HepG2 (cell line): Measurements from ENCODE around the gene SNX22. TPM values are rescaled to one million over a fixed set of nuclear protein-coding genes. Genes with fewer than 3 reads are reported as not detected.

Source experiments
- ARID2 ChIP-seq: sonication (generic); formaldehyde crosslinking; IDR thresholded peaks from 2 replicates; pipeline ENCODE4 v1.8.1; 2022; ENCODE audit warnings: mild to moderate bottlenecking, missing genetic modification reagents, borderline replicate concordance
- CEBPB ChIP-seq: IDR thresholded peaks from 2 replicates; pipeline ENCODE4 v1.6.1; 2011; ENCODE audit warnings: low read depth, low read length, improper control_type of control experiment, borderline replicate concordance
- DDIT3 ChIP-seq: sonication (generic); formaldehyde crosslinking; IDR thresholded peaks from 2 replicates; pipeline ENCODE4 v1.4.0; 2020; ENCODE audit warnings: mild to moderate bottlenecking, missing genetic modification reagents
- ELF4 ChIP-seq: sonication (generic); formaldehyde crosslinking; IDR thresholded peaks from 2 replicates; pipeline ENCODE4 v1.5.0; 2020; ENCODE audit warnings: missing genetic modification reagents, mild to moderate bottlenecking, moderate library complexity, borderline replicate concordance
- FOXP4 ChIP-seq: sonication (generic); formaldehyde crosslinking; IDR thresholded peaks from 2 replicates; pipeline ENCODE4 v1.4.0; 2020; ENCODE audit warnings: missing genetic modification reagents
- FUBP1 ChIP-seq: sonication (generic); formaldehyde crosslinking; IDR thresholded peaks from 2 replicates; pipeline ENCODE4 v1.5.1; 2020; ENCODE audit warnings: missing genetic modification reagents, mild to moderate bottlenecking, borderline replicate concordance
- HMGXB3 ChIP-seq: sonication (generic); formaldehyde crosslinking; IDR thresholded peaks from 2 replicates; pipeline ENCODE4 v1.4.0; 2020; ENCODE audit warnings: missing genetic modification reagents, borderline replicate concordance
- LCORL ChIP-seq, 2 experiments: fragments of 450-650 bp in 1 of 2; sonication (generic) in 1 of 2; formaldehyde crosslinking in 1 of 2; IDR thresholded peaks; 2 replicates each; pipeline versions ENCODE4 v1.5.0 to v1.6.1; 2017 to 2020; ENCODE audit warnings: antibody characterized with exemption in 1 of 2, missing genetic modification reagents in 1 of 2
- TEF ChIP-seq: sonication (generic); formaldehyde crosslinking; IDR thresholded peaks from 2 replicates; pipeline ENCODE4 v1.5.0; 2020; ENCODE audit warnings: missing genetic modification reagents
- ZC3H4 ChIP-seq: sonication (generic); formaldehyde crosslinking; IDR thresholded peaks from 2 replicates; pipeline ENCODE4 v1.4.0; 2020; ENCODE audit warnings: missing genetic modification reagents, borderline replicate concordance
- ZNF12 ChIP-seq: sonication (generic); formaldehyde crosslinking; IDR thresholded peaks from 2 replicates; pipeline ENCODE4 v1.5.0; 2020; ENCODE audit warnings: missing genetic modification reagents
- ZNF224 ChIP-seq: sonication (generic); formaldehyde crosslinking; IDR thresholded peaks from 2 replicates; pipeline ENCODE4 v1.5.0; 2020; ENCODE audit warnings: mild to moderate bottlenecking, missing genetic modification reagents
- ZNF354B ChIP-seq: sonication (generic); formaldehyde crosslinking; IDR thresholded peaks from 2 replicates; pipeline ENCODE4 v1.8.0; 2022; ENCODE audit warnings: mild to moderate bottlenecking, missing genetic modification reagents
- ZNF605 ChIP-seq: sonication (generic); formaldehyde crosslinking; IDR thresholded peaks from 2 replicates; pipeline ENCODE4 v1.8.0; 2022; ENCODE audit warnings: mild to moderate bottlenecking, missing genetic modification reagents
- ZNF710 ChIP-seq: sonication (generic); formaldehyde crosslinking; IDR thresholded peaks from 2 replicates; pipeline ENCODE4 v1.5.0; 2020; ENCODE audit warnings: mild to moderate bottlenecking, missing genetic modification reagents, borderline replicate concordance
- ZSCAN9 ChIP-seq: IDR thresholded peaks from 2 replicates; pipeline ENCODE4 v1.6.1; 2016; ENCODE audit warnings: borderline replicate concordance
- polyA plus RNA-seq, 8 experiments: library from polyadenylated mRNA; depleted of rRNA in 3 of 8; stranded (reverse) in 7 of 8; unstranded in 1 of 8; fragments of >200 nt; fragmentation: Illumina TruSeq in 4 of 8; extraction: Trizol in 4 of 8; gene quantifications; 2 replicates each; pipeline versions ENCODE4 v1.2.1 to v1.2.3, GENCODE V29; 2011 to 2016; ENCODE audit warnings: low read depth in 4 of 8, missing spikeins in 1 of 8, mixed read lengths in 1 of 8; ENCODE audit not compliant: insufficient read depth in 1 of 8
- total RNA-seq, 5 experiments: library from RNA; depleted of rRNA; stranded (reverse); fragments of >200 nt; fragmentation: Illumina TruSeq; extraction: Trizol; gene quantifications; 2 replicates each; pipeline ENCODE4 v1.2.3, GENCODE V29; 2016; ENCODE audit warnings: low read depth in 1 of 5

SNX22 gene
- total and polyA plus RNA-seq, 2 of the 13 experiments (the other 11 are each of a cell fraction or from before 2014, with no cell fraction given): 2.3 to 5.5 TPM

- TF ChIP-seq FUBP1: no peak
- no peak for TF ChIP-seq ELF4 (CRISPR knock-in tag)
- no peak; the same call in 1 of the 2 replicates for TF ChIP-seq ZNF605 (CRISPR knock-in tag)
- no peak for TF ChIP-seq TEF (CRISPR knock-in tag)
- no peak for TF ChIP-seq DDIT3 (CRISPR knock-in tag)
- no peak for TF ChIP-seq CEBPB
- TF ChIP-seq ZSCAN9 (CRISPR knock-in tag): no peak
- TF ChIP-seq ZNF224 (CRISPR knock-in tag): no peak
- no peak for TF ChIP-seq ARID2 (CRISPR knock-in tag)
- no peak for TF ChIP-seq FOXP4 (CRISPR knock-in tag)
- TF ChIP-seq ZC3H4: no peak
- no peak for TF ChIP-seq LCORL (IDR thresholded peaks at IDR 0.05)
- no peak for TF ChIP-seq LCORL (CRISPR knock-in tag; IDR thresholded peaks at IDR 0.05)
- TF ChIP-seq ZNF12 (CRISPR knock-in tag): no peak
- TF ChIP-seq ZNF354B: no peak
- TF ChIP-seq HMGXB3 (CRISPR knock-in tag): peak; percentile 25; the same call in 1 of the 2 replicates
- peak; percentile 29; the same call in 1 of the 2 replicates for TF ChIP-seq ZNF710 (CRISPR knock-in tag)
These were observed 2.2 kb downstream of the SNX22 start (continued) for GRCh38 chr15:64153480-64154367.
